Epithelial cell of prostate (primary cell): Measurements from ENCODE around the gene YTHDF1.
A peak's percentile ranks its signal among the peaks of the same experiment; 100 is the strongest.

Source experiments
- DNase-seq: peaks from one replicate; pipeline ENCODE4 v3.0.0-alpha.2; 2011; ENCODE audit warnings: low read depth, low spot score
- H3K27ac ChIP-seq: fragments of 450-650 bp; 2 replicates; pipeline ENCODE4 v1.5.1; 2017; ENCODE audit warnings: mild to moderate bottlenecking

Gene YTHDF1

DNA sequence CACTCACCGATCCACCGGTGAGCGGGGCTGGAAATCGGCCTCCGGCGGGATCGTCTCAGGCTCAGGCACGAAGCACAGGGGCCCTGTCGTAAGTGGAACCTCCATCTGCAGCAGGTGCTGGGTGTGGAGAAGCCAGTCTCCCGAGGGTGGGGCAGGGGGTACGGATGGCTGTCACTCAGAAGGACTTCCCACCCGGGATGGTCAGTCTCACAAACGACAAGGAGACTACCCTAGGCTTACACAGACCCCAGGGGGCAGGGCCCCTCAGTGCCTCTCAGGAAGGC lies 27.8 kb downstream of the YTHDF1 start:
- H3K27ac ChIP-seq: no peak overlapping the region
- no peak for DNase-seq

DNA sequence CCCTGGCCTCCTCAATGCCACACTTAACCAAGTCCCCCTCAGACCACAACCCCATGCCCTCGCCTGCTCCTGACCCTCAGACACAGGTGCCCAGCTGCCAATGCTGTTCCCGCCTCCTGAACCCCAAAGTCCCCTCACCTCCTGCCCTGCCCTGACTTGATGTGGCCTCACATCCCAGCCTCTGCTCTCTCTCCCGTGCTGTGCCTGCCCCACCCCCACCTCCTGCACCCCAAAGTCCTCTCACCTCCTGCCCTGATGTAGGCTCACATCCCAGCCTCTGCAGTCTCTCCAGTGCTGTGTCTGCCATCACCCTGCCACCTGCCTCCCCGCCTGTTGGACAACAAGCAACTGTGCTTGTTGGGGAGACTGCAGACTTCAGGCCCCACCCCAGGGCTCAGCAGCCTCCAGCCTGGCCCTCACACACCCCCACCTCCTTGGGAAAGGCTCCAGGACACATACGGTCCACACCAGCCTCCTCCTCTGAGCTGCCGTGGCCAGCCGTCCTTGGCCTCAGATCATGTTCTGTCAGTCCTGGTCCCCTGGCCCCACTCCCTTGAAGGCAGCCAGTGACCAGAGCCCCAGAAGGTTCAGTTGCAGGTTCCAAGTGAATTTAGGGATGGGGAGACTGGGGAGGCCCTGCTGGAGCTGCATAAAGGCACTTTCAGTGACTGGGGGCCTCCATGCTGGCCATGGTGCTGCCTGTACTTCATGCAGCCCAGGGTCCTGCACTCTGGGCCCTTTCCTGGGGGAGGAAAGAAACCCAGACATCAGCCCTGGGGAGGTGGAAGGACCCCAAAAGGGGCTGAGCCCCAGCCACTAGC lies 28.4 kb downstream of the YTHDF1 start:
- no peak for DNase-seq

DNA sequence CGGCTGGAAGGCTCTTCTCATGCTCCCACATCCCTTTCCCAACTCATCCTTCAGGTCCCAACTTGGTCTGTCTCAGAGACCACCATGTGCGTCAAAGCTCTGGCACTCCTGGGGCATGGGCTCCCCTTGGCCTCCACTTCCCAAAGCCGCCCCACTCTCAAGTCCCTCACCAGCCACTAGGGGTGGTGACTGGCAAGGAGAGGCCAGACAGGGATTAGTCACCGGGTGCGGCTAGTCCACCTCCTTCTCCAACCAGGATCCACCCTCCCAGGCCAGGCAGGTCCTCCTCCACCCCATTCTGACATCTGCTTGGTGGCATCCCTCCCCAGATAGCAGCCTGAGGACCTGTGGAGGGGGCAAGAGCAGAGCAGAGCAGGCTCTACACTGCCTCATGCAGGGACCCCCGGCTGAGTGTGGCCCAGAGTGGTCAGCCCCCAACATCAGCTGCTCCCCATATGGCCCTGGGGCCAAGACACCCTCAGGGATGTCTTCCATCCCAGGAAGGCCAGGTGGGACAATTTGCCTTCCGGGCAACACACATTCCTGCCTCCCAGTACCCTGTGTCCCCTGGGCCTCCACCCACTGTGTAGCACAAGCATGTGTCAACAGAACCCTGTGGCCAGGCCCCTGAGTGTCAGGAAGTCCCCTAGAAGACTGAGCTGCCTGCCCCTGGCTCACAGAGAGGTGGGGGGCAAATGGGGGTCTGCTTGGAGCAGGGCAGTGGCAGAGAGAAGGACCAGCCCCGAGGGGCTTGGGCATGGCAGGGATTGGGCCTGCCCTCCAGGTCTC lies 29.2 kb downstream of the YTHDF1 start:
- H3K27ac ChIP-seq: no peak overlapping the region
- peak; percentile 37 for DNase-seq

More for the DNA sequence above, 28.4 kb downstream of the YTHDF1 start:
- no peak overlapping the region for H3K27ac ChIP-seq

DNA sequence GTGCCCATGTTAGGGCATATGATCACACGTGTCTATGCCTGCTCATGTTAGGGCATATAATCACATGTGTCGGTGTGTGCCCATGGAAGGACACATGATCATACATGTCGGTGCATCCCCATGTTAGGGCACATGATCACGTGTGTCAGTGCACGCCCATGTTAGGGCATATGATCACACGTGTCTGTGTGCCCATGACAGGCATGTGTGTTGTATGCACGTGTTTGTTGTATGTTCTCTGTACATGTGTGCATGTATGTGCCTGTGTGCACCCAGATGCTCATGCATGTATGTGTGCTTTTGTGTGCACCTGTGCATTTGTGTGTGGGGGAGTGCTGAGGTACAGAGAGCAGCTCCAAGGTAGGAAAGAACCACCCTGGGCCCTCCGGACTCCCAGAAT lies 29.8 kb downstream of the YTHDF1 start:
- H3K27ac ChIP-seq: no peak overlapping the region
- no peak for DNase-seq

DNA sequence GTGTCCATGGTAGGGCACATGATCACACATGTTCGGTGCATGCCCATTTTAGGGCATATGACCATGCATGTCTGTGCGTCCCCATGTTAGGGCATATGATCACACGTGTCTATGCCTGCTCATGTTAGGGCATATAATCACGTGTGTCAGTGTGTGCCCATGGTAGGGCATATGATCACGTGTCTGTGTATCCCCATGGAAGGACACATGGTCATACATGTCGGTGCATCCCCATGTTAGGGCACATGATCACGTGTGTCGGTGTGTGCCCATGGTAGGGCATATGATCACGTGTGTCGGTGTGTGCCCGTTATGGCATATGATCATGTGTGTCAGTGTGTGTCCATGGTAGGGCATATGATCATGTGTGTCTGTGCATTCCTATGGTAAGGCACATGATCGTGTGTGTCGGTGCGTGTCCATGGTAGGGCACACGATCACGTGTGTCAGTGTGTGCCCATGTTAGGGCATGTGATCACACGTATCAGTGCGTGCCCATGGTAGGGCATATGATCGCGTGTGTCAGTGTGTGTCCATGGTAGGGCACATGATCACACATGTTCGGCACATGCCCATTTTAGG lies 30.6 kb downstream of the YTHDF1 start:
- DNase-seq: no peak
- H3K27ac ChIP-seq: no peak overlapping the region

DNA sequence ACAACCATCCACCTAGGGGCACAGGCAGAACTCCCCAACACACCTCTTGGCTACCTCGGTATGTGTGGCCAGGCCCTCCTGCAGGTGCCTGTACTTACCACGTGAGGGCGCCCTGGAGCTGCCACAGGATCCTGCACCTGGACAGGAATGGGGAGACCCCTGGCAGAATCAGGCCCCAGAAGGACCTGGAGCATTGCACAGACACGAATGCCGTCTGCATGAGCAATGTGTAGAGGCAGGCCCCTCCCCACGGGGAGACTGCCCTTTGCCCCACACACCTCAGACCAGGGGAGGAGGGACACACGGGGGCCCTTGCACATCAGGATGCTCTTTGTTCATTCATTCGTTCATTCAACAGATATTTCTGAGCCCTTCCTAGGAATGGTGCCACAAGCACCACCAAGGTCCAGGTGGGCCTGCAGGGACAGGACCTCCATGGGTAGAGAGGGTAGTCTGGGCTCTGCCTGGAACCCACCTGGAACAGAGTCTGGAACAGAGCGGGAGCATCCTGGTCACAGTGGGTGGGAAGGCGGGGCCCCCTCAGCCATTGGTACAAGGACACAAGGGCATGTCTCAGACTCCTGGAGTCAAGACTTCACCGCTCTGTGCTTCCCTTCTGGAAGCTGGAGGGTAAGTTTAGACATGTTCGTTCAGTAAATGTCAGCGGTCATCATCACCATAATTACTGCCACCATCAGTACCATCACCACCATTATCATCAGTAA lies 32.3 kb downstream of the YTHDF1 start:
- no peak for DNase-seq
- H3K27ac ChIP-seq: no peak overlapping the region

DNA sequence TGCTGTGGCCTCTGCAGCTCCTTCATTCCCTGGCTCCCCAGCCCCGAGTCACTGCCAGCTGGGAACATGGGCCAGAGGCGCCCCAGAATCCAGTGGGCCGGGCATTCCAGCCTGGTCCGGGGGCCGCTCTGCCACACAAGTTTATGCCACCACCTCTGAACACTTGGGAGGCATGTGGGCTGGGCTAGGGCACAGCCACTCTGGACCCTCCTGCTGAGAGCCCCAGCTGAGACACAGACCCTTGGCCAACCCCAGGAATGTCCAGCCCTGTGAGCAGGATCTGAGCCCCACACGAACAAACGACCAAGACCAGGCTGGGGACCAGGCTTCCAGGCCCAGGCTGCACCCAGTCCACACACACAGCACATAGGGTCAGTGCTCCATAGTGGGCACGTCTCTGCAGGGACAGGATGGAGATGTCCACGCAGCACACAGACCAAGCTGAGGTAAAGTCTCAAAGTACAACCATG lies 33.0 kb downstream of the YTHDF1 start:
- H3K27ac ChIP-seq: no peak overlapping the region
- no peak for DNase-seq

DNA sequence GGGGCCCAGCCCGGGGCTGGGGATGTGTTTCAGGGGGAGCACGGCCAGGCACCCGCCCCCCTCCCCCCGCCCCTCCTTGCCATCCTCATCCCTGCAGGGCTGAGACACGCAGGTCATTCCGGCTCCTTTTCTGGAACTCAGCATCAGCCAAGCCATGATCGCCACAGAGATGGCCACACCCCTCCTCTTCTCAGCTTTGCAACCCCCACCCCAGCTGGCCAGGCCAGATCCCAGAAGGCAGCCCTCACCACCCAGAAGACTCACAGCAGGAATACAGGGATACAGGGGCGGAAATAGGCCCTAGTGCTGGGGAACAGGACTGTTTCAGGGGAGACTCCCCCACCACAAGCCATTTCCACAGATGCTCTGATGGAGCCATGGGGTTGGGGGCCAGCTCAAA lies 33.5 kb downstream of the YTHDF1 start:
- DNase-seq: no peak
- no peak overlapping the region for H3K27ac ChIP-seq

DNA sequence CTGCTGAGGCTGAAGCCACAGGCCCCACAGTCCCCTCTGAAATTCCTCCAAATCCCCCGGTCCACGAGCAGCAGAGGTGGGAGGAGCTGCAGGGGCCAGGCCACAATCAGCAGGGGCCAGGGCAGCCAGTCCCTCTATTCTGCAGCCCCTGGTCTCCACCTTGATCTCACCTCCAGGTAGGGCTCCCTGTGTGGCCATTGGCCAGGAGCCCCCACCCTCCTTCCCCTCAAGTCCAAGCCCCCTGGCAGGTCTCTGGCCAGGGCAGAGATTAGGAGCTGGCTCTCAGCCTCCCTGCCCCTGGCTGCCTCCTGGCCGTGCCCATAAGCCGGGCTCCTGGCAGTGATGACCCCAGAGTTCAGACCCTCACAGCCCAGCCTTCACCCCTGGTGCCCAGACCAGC lies 34.7 kb downstream of the YTHDF1 start:
- no peak for DNase-seq
- H3K27ac ChIP-seq: no peak overlapping the region

DNA sequence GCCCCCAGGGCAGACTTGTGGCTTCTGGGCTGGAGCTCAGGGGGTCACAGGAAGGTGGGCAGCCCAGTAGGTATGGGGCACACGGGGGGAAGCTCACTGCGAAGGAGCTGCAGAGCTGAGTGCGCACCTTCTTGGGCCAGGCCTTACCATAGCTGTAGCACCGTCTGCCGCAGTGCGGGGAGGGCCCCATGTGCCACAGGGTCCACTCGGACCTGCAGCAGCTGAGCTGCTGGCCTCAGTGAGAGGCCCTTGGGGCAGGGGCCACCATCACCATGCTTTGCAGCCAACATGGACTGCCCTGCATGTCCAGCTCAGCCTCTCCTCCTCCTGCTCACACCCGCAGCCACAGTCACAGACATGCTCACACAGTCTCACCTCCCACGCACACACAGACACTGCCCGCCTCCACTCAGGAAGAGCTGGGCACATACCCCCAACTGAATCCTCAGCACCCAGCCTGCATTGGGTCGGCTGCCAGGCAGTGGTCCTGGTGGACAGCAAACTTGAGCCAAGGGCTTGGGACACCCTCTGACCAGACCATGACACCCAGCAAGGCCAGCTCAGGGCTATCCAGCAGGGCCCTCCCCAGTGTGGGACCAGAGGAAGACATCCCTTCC lies 35.3 kb downstream of the YTHDF1 start:
- H3K27ac ChIP-seq: no peak overlapping the region
- DNase-seq: no peak

DNA sequence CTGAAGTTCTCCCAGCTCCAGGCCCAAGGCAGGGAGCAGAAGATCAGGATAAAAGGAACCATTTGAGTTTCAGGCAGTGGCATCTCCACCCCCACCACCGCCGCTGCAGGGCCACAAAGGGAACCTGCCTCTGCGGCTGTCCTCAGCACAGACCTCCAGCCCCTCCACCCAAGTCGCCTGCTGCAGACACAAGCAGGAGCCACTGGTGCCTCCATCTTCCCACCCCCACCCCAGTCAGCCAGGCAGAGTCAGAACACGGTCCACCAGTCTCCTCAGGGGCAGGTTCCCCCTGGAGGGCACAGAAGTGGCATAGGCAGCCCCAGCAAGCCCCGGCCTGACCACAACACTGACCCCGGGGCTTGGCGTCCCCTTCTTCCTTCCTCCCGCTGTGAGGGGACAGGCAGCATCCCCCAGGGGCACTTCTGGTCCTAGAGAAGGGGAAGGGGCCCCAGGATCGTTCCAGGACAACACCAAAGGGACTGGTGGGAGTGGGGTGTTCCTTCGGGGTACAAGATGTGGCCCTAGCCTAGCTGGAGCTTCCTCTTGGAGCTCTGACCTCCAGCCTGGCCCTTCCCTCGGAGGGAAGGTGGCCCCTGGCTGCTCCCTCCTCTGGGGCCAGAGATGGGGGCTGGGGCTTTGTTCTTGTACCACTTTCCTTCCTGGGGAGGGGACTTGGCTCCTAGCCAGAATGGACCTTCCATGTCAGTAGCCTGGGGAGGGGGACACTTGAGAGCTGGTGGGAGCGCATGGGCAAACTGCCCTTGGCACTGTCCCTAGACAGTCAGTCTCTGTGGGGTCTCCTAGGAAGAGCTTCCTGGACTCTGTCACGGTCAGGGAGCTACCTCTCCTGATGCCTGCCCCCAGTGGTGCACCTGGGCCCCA lies 36.0 kb downstream of the YTHDF1 start:
- H3K27ac ChIP-seq: no peak overlapping the region
- DNase-seq: no peak

DNA sequence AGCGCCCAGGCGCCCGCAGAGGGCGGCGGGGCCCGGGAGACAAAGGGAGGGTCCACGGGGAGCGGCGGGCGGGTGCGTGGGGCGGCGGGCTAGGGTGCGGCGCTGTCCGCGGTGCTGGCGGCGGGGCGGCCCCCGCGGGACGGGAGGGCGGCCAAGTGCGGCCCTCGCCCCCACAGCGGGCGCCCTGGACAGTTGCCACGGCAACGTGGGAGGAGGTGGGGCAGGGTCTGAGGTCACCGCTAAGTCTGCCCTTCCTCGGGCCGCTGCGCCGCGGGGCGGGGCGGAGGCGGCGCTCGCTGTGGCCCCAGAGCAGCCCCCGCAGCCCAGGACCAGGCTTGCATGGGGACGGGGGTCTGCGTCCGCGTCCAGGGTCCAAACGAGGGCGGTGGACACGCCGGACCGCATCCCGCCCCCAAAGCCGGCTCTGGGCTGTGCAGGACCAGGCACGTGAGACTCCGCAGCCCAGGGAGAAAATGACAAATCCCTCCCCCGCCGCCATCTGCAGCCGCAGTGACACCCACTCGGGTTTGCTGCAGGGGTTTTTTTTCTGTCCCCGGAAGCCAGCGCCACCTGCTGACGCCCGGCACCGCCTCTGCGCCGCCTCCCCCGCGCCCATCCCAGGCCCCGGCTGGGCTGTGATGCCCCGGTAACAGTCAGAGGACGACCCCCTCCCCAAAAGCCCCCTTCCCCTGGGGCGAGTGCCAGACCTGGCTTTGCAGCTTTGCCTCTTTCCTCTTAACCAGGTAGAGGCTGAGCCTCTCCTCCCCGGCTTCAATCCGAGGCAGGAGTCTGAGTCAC lies 36.8 kb downstream of the YTHDF1 start:
- no peak for DNase-seq
- H3K27ac ChIP-seq: no peak overlapping the region

DNA sequence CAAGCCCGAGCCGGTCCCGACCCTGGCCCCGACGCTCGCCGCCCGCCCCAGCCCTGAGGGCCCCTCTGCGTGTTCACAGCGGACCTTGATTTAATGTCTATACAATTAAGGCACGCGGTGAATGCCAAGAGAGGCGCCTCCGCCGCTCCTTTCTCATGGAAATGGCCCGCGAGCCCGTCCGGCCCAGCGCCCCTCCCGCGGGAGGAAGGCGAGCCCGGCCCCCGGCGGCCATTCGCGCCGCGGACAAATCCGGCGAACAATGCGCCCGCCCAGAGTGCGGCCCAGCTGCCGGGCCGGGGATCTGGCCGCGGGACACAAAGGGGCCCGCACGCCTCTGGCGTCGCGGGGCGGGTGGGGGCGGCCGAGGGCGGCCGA lies 37.5 kb downstream of the YTHDF1 start:
- no peak for DNase-seq
- H3K27ac ChIP-seq: no peak overlapping the region

DNA sequence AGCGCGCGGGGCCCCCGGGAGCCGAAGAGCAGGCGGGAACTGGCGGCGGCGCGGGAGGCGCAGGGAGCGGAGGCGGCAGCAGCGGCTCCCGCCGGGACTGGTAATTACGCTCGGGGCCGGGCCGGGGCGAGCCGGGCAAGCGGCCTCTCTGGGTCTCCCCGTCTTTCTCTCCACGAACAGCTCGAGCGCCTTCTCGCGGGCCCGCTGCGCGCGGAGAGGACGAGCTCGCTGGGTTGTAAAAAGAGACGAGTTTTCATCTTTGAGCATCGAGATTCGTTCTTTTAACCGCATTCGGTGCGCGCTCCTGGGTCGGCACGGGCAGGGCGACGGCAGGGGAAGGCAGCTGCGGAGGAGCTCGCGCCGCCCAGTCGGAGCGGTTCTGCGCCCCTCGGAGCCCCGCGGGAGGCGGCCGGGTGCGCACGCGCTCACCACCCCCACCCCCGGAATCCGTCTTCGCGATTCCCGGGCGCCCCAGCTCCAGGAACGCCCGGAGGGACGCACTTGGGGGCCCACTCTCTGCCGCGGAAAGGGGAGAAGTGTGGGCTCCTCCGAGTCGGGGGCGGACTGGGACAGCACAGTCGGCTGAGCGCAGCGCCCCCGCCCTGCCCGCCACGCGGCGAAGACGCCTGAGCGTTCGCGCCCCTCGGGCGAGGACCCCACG lies 38.0 kb downstream of the YTHDF1 start:
- no peak for DNase-seq
- H3K27ac ChIP-seq: no peak overlapping the region

DNA sequence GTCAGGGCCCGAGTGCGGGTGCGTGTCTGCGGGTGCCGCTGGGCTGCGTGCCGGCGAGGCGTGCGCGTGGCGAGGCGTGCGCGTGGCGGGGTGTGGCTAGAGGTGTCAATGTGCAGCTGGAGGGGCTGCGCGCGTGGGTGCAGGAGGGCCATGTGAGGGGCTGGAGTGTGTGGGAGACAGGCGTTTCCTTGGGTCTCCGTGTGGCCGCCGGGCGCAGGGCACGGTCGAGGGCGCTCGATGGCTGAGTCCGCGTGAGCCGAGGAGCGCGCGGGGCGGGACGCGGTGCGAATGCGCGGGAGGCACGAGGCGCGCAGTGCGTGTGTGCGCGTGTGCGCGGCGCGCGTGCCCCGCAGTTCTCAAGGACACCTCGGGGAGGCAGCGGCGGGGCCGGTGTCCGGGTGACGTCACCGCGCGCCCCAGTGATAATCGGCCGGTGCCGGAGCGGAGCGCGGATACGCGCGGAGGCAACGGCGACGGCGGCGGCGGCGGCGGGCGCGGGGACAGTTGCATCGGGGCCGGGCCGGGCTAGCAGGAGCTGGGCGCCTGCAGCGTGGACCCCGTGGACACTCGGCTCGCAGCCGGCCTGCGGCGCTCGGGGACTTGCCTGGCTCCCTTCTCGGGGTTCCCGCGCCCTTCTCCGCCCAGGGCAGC lies 38.7 kb downstream of the YTHDF1 start:
- no peak overlapping the region for H3K27ac ChIP-seq
- no peak for DNase-seq

DNA sequence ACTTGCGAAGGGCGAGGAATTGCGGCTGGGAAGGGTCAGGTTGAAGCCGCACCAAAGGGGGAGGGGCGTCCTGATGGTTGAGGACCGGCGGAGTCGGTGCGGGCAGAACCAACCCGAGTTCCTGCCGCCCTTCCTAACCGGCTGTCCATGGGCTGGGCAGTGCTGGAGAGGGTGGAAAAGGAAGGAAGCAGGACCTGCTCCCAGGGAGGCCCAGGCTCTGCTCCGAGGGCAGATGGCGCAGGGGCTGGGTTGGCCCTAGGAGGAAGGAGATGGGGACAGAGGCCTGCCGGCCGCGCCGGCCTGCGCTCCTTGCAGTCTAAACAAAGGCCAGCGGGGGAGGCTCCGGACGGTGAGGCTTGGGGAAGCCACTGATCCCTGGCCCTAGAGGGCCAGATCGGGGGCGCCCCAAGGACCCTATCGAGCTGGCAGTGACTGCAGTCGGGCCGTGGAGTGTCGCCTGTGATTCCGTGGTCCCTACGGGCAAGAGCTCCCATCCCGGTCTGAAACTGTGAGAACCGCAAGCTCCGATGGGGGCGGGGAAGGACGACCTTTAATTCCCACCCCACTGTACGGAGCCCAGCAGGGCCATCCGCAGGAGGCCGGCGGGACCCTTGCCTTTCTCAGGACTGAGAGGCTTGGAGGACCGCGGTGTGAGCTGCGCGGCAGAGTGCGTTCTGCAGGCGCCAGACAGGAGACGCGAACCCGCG lies 39.4 kb downstream of the YTHDF1 start:
- no peak for DNase-seq
- H3K27ac ChIP-seq: no peak overlapping the region

DNA sequence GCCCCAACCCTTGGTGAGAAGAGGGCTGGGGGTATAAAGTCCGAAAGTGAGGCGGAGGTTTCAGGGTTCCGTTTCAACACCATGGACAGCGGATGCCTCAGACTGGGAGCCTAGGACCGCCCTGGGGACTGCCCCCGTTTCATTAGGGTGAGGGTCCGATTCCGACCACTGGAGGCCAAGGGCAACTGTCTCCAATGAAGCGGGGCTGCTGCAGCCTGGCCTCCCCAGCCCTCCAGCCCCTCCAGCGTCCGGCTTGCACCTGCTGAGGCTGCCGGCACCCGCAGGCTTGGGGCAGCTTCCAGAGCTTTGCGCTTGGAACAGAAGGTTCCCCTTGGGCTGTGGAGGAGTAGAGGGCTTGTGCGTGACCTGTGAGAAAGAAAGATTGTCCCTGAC lies 39.9 kb downstream of the YTHDF1 start:
- DNase-seq: no peak
- no peak overlapping the region for H3K27ac ChIP-seq
